Smooth muscle cell (in vitro differentiated cells): ENCODE data around the gene TMIE. TPM values are rescaled to one million over a fixed set of nuclear protein-coding genes. Genes with fewer than 3 reads are reported as not detected.

Source experiments
- DNase-seq: peaks from one replicate; lab custom pipeline; 2025; ENCODE audit not compliant: unreplicated experiment; lab: John Stamatoyannopoulos, UW
- H2AFZ ChIP-seq: fragments of 200-600 bp; sonication (generic); 2 replicates; pipeline ENCODE4 v1.6.0; 2016; ENCODE audit warnings: antibody characterized with exemption, low read depth, mild to moderate bottlenecking
- H3F3A ChIP-seq: fragments of 200-600 bp; sonication (generic); 2 replicates; pipeline ENCODE4 v1.6.0; 2017; ENCODE audit warnings: antibody characterized with exemption, low read depth
- H3K27ac ChIP-seq: fragments of 200-600 bp; sonication (generic); 2 replicates; pipeline ENCODE4 v1.5.1; 2016; ENCODE audit warnings: low read depth, mild to moderate bottlenecking
- H3K27me3 ChIP-seq: fragments of 200-600 bp; sonication (generic); 2 replicates; pipeline ENCODE4 v1.6.1; 2016; ENCODE audit warnings: low read depth, mild to moderate bottlenecking
- H3K36me3 ChIP-seq: fragments of 200-600 bp; sonication (generic); 2 replicates; pipeline ENCODE4 v1.5.1; 2016; ENCODE audit warnings: low read depth
- H3K4me1 ChIP-seq: fragments of 200-600 bp; sonication (generic); 2 replicates; pipeline ENCODE4 v1.5.1; 2016; ENCODE audit warnings: low read depth
- H3K4me2 ChIP-seq: fragments of 200-600 bp; sonication (generic); 2 replicates; pipeline ENCODE4 v1.6.0; 2016; ENCODE audit warnings: mild to moderate bottlenecking
- H3K4me3 ChIP-seq: fragments of 200-600 bp; sonication (generic); 2 replicates; pipeline ENCODE4 v1.5.1; 2016; ENCODE audit warnings: mild to moderate bottlenecking
- H3K79me2 ChIP-seq: fragments of 200-600 bp; sonication (generic); 2 replicates; pipeline ENCODE4 v1.6.0; 2016; ENCODE audit warnings: low read depth, mild to moderate bottlenecking
- H3K9ac ChIP-seq: fragments of 200-600 bp; sonication (generic); 2 replicates; pipeline ENCODE4 v1.6.0; 2016; ENCODE audit warnings: low read depth
- H3K9me3 ChIP-seq: fragments of 200-600 bp; sonication (generic); replicated peaks from 2 replicates; pipeline ENCODE4 v1.5.1; 2016; ENCODE audit warnings: low read depth
- H4K20me1 ChIP-seq: fragments of 200-600 bp; sonication (generic); 2 replicates; pipeline ENCODE4 v1.6.0; 2016; ENCODE audit warnings: low read depth
- CTCF ChIP-seq: fragments of 200-600 bp; sonication (generic); IDR thresholded peaks from 2 replicates; pipeline ENCODE4 v1.5.1; 2017; ENCODE audit warnings: borderline replicate concordance, mild to moderate bottlenecking, antibody characterized with exemption; ENCODE audit not compliant: insufficient read depth, poor library complexity, severe bottlenecking
- WGBS: methylation state at CpG from one replicate; pipeline ENCODE4 v1.1.7; 2016; ENCODE audit warnings: low lambda C conversion rate; 5-methylcytosine and 5-hydroxymethylcytosine counted together
- polyA plus RNA-seq: library from polyadenylated mRNA; unstranded; fragments of >200 nt; fragmentation: Nextera tagmentation; extraction: Ambion mirVana; gene quantifications from 2 replicates; pipeline ENCODE4 v1.2.1, GENCODE V29; 2016
- total RNA-seq: library from RNA; depleted of rRNA; stranded (reverse); fragments of >200 nt; gene quantifications from 2 replicates; pipeline ENCODE4 v1.2.3, GENCODE V29; 2014

Gene TMIE
- total and polyA plus RNA-seq, 2 experiments from 2014 or later: 0.67 to 1.1 TPM

GRCh38 chr3:46713050-46713897 is 12.1 kb downstream of the TMIE start:
- no peak overlapping the region for H3K4me2 ChIP-seq
- no peak for DNase-seq
- H3F3A ChIP-seq: no peaks in the 10 kb centered on the region
- no peaks in the 10 kb centered on the region for H3K4me1 ChIP-seq
- H3K79me2 ChIP-seq: no peaks in the 10 kb centered on the region
- H3K36me3 ChIP-seq: no peaks in the 10 kb centered on the region
- no peak overlapping the region for H3K27ac ChIP-seq
- H4K20me1 ChIP-seq: no peaks in the 10 kb centered on the region
- no peak overlapping the region for H3K9ac ChIP-seq
- no peak overlapping the region for H2AFZ ChIP-seq
- WGBS: 90% methylated on average over 14 of the region's 14 CpGs
- no peaks in the 10 kb centered on the region for H3K9me3 ChIP-seq
- no peaks in the 10 kb centered on the region for H3K27me3 ChIP-seq
- TF ChIP-seq CTCF: no peak
- H3K4me3 ChIP-seq: no peak overlapping the region

- Histone ChIP-seq H3K4me1 (no peaks in the 10 kb centered on the region), H2AFZ (no peak overlapping the region), H3K27me3 (no peaks in the 10 kb centered on the region), H3K27ac (no peak overlapping the region), H3K36me3 (no peaks in the 10 kb centered on the region), H3K79me2 (no peaks in the 10 kb centered on the region), H3K4me3 (no peak overlapping the region), H3K4me2 (no peak overlapping the region), H3F3A (no peaks in the 10 kb centered on the region), H4K20me1 (no peaks in the 10 kb centered on the region), H3K9ac (no peak overlapping the region), H3K9me3 (no peaks in the 10 kb centered on the region)
- no peak for DNase-seq
- WGBS: 92% methylated on average over 22 of the region's 22 CpGs
- no peak for TF ChIP-seq CTCF
Observed at GRCh38 chr3:46713898-46714552, 12.8 kb downstream of the TMIE start.

GRCh38 chr3:46714728-46715506 is 13.7 kb downstream of the TMIE start:
- H3K9ac ChIP-seq: no peak overlapping the region
- no peak overlapping the region for H3K4me3 ChIP-seq
- no peak overlapping the region for H3K27ac ChIP-seq
- WGBS: 93% methylated on average over 10 of the region's 10 CpGs
- TF ChIP-seq CTCF: no peak
- H2AFZ ChIP-seq: no peak overlapping the region
- no peaks in the 10 kb centered on the region for H3F3A ChIP-seq
- DNase-seq: no peak
- no peaks in the 10 kb centered on the region for H3K36me3 ChIP-seq
- no peak overlapping the region for H3K4me2 ChIP-seq
- H3K9me3 ChIP-seq: no peaks in the 10 kb centered on the region
- no peaks in the 10 kb centered on the region for H3K27me3 ChIP-seq
- H4K20me1 ChIP-seq: no peaks in the 10 kb centered on the region
- H3K4me1 ChIP-seq: no peaks in the 10 kb centered on the region
- H3K79me2 ChIP-seq: no peaks in the 10 kb centered on the region
